Midbrain (tissue), 1 donor: ENCODE data around the gene UNC13A.

Experiments
- DNase-seq: peaks from one replicate; lab custom pipeline; 2025; lab: John Stamatoyannopoulos, UW

Gene UNC13A

DNA sequence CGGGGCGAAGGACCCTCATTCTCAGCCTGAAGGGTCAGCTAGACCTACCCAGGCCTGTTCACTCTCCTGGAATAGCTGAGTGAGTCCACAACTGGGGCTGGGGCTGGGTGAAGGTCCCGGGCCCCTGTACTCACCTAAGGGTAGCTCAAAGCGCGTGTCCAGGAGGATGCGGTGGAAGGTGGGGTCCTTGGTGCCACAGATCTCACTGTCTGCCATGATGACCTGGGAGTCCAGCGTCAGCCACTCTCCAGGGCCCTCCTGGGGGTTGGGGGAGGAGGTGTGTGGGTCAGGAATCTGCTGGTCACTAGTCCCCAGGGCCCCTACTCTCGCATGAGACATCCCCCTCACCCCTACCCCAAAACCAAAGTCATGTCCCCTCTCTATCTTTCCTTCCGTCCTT, 18.7 kb downstream of the UNC13A start:
- DNase-seq = no peak

DNA sequence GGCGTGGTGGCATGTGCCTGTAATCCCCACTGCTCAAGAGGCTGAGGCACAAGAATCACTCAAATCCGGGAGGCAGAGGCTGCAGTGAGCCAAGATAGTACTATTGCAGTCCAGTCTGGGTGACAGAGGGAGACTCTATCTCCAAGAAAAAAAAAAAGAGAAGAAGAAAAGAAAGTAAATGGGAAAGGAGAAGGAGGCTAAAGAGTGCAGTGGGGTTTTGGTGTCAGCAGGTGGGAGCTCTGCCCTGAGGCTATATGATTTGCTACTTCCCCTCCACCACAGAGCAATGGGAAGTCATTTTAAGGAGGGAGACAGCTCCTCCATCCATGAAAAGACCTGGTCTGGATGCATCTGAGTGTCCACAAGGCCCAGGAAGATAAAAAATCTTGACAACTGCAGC, 23.1 kb downstream of the UNC13A start:
- DNase-seq = no peak

- no peak for DNase-seq
Measured at GRCh38 chr19:17659996-17660395, 28.2 kb downstream of the UNC13A start.

DNA sequence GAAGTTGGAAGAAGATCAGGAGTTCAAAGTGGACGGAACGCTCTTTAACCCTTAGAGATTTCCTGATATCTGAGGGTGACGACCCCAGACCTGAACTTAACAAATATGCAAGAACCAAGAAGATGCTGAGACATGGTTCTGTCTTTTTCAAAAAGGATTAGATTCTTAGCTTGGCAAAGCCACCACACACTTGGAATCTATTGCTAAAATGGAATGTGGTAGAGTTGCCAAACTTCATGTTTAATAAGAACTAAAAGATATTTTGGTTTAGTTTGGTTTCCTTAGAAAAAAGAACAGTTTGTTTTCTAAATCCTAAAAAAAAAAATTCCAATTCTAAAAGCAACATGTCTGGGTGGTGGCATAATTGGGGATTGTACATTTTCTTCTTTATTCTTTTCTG, 29.5 kb downstream of the UNC13A start:
- DNase-seq = no peak

GRCh38 chr19:17658240-17658639, 29.9 kb downstream of the UNC13A start:
- DNase-seq = no peak

GRCh38 chr19:17656970-17657369, 31.2 kb downstream of the UNC13A start:
- DNase-seq = no peak

- no peak for DNase-seq
Measured at GRCh38 chr19:17655751-17656472, 32.2 kb downstream of the UNC13A start.

DNA sequence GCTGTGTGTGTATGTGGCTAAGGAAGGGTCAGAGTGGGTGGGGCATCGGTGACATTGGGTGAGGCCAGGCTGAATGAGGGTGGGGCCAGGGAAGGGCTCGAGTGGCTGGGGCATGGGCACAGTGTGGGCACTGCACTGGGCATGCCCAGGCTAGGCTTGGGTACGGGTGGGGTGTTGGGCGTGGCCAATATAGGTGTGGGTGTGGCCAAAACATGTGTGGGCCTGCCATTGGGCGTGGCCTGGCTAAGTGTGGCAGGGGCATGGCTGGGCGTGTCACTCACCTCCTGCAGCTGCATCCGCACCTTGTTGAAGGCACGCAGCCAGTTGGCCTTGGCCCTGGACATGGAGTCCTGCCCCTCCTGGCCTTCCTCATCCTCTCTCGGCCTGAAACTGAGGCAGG, 33.2 kb downstream of the UNC13A start:
- DNase-seq = no peak

DNA sequence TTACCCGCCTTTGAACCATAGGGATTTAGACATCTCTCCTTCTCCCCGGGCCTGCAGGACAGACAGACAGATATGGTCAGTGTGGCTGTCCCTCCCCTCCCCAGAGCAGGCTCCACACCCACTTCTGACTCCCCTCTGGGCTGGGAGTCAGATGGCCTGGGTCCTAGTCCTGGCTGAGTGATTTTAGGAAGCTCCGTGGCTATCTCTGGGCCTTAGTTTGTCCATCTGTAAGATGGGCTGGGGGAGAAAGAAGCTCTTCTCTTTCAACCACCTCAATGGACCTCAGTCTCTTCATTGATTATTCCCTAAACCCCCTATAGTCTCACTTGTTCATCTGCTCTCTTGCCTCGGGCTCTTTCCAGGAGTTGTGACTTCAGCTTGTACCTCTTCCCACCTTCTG, 35.5 kb downstream of the UNC13A start:
- DNase-seq = no peak

- no peak for DNase-seq
Measured at GRCh38 chr19:17648786-17649185, 39.4 kb downstream of the UNC13A start.

DNA sequence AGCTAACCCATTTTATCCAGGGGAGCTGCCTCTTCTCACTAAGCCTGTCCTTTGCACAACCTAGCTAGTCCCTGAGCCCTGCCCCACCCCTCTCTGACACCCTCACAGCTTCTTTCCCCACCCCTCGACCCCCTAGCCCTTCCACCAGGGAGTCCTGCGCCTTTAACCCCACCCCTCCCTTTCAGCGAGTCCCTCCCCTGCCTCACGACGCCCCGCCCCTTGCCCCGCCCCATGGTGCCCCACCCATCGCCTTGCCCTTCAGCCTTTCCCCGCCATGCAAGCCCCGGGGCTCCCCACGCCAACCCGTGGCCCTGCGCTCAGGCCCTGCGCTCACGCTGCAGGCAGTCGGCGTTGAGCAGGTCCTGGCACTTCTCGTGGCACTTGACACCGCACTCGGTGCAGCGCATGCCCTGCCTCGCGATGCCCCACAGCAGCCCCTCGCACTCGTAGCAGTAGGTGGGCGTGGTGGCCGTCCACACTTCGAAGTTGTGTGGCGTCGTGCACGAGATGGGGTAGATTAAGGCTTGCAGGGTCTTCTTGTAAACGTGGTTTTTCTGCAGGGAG, 40.0 kb downstream of the UNC13A start:
- no peak for DNase-seq

- no peak for DNase-seq
Measured at GRCh38 chr19:17647071-17648020, 40.8 kb downstream of the UNC13A start.

DNA sequence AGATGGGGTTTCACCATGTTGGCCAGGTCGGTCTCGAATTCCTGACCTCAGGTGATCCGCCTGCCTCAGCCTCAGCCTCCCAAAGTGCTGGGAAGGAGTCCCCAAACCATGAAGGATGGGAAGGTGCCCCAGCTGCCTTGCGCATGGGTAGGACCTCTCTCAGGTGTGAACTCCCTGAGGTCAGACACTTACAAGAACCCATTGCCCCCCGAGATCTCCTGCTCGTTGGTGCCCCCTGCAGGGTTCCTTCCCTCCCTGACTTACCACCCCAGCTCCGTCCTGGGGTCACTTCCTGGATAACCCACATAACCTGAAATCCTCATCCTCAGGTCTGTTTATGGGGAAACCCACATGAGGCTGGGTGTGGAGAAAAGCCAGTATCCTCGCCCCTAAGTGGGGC, 41.7 kb downstream of the UNC13A start:
- DNase-seq = no peak

DNA sequence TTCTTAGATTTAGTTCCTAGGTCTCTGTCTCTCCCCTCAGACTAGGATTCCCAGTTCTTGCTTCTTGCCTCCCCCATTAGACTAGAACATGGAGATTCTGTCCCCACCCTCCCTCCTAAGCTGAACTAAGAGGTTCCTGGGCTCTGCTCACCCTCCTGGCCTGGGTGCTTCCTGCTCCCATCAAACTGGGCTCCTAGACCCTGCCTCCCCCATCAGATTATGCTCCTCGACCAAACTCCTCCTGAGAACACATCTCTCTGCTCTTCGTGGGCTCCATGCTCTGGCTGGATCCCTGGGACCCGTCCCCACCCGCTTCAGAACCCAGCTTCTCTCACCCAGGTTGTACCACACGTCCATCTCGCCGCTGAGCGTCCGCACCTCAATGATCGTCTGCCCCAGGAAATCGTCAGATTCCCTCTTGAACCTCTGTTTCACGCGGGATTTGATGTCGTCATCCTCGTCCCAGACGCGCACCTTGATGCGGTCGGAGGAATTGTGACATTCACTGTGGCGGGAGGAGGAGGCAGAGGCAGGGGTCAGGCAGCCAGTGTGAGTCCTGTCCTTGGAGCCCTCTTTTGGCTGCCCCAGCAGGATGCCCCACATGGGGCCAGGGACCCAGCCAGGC, 42.7 kb downstream of the UNC13A start:
- no peak for DNase-seq

GRCh38 chr19:17642656-17643055, 45.5 kb downstream of the UNC13A start:
- no peak for DNase-seq

- DNase-seq = no peak
Measured at GRCh38 chr19:17641846-17642245, 46.3 kb downstream of the UNC13A start.

GRCh38 chr19:17641181-17641580, 47.0 kb downstream of the UNC13A start:
- DNase-seq = no peak

DNA sequence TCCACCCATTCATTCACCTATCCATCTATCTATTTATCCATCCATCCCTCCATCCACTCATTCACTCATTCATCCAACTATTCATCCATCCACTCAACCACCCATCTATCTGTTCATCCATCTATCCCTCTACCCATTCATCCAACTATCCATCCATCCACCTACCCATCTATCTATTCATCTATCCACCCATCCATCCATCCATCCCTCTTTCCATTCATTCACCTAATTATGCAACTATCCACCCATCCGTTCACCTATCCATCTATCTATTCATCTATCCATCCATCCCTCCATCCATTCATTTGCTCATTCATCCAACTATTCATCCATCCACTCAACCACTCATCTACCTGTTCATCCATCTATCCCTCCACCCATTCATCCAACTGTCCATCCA, 54.5 kb downstream of the UNC13A start:
- no peak for DNase-seq

- DNase-seq = no peak
Measured at GRCh38 chr19:17632577-17632976, 55.6 kb downstream of the UNC13A start.

- DNase-seq = no peak
Measured at GRCh38 chr19:17629760-17630159, 58.4 kb downstream of the UNC13A start.

DNA sequence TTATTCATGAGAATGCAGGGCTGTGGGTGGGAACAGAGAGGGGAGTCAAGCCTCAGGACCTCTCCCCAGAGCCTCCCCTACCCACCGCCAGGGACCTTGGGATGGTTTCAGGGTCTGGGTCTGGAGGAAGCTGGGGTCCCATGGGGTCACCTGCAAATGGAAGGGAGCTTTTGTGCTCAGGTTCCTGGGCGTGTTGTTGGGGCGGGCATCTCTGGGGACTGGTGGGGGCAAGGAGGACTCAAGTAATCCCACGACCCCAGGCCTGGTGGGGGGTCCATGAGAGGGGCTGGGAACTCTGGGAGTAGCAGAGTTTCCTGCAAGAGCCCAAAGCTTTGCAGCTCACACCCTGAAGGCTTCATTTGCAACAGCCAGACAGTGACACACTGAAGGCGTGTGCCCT, 60.2 kb downstream of the UNC13A start:
- no peak for DNase-seq

DNA sequence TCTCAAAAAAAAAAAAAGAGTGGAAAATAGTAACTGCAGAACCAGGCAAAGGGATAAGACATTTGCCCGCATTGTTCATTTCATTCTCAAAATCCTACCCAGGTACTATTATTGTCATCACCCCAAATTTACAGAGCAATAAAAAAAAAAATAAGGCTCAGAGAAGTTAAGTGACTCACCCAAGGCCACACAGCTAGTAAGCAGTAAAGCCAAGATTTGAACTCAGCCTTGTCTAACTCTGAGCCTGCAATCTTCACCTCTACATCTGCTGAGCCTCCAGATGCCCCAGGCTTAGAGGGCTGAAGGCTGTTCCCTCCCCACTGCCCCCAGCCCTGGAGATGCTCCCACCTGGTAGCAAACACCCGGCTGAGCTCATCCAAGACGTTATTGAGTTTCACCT, 61.0 kb downstream of the UNC13A start:
- no peak for DNase-seq
